A549 (cell line): ENCODE measurements around the gene PTGES2.

Experiments
- CHD2 ChIP-seq: fragments of 150-350 bp; IDR thresholded peaks from 2 replicates; pipeline ENCODE4 v1.6.1; 2014; ENCODE audit warnings: low read length; ENCODE audit not compliant: partially characterized antibody
- E2F6 ChIP-seq: IDR thresholded peaks from 2 replicates; pipeline ENCODE4 v1.6.1; 2012; ENCODE audit warnings: low read depth, borderline replicate concordance
- JUN ChIP-seq, 2 experiments: fragments of >200 bp; sonication (Bioruptor Twin); formaldehyde crosslinking; IDR thresholded peaks; 2 replicates in 1 of 2; 3 replicates in 1 of 2; pipeline ENCODE4 v1.6.1; 2016 to 2017
- KDM1A ChIP-seq: fragments of 200-600 bp; sonication (generic); IDR thresholded peaks from 2 replicates; pipeline ENCODE4 v1.6.1; 2016; ENCODE audit warnings: low read depth, mild to moderate bottlenecking
- RAD21 ChIP-seq, 2 experiments: fragments of >200 bp in 1 of 2; sonication (Bioruptor Twin) in 1 of 2; formaldehyde crosslinking in 1 of 2; IDR thresholded peaks in 1 of 2; conservative IDR thresholded peaks in 1 of 2; 2 replicates in 1 of 2; 3 replicates in 1 of 2; pipeline ENCODE4 v1.6.1; 2012 to 2018; ENCODE audit warnings: inconsistent platforms in 1 of 2
- SREBF2 ChIP-seq: fragments of 450-650 bp; IDR thresholded peaks from 2 replicates; pipeline ENCODE4 v1.6.1; 2014; ENCODE audit warnings: mild to moderate bottlenecking, moderate library complexity
- TP53 ChIP-seq: fragments of 250-450 bp; sonication (Bioruptor Pico); IDR thresholded peaks from 2 replicates; pipeline ENCODE4 v1.5.0; 2021; ENCODE audit warnings: mild to moderate bottlenecking, moderate library complexity
- TF ChIP-seq, protein P1 (sequence below): fragments of >200 bp; sonication (Bioruptor Twin); formaldehyde crosslinking; IDR thresholded peaks from 3 replicates; pipeline ENCODE4 v1.5.1; 2016
- TF ChIP-seq, protein P2 (sequence below): fragments of 450-650 bp; IDR thresholded peaks from 2 replicates; pipeline ENCODE4 v1.6.1; 2014; ENCODE audit warnings: antibody characterized with exemption
- TF ChIP-seq, protein P3 (sequence below): fragments of 250-450 bp; sonication (Bioruptor Pico); IDR thresholded peaks from 2 replicates; pipeline ENCODE4 v1.5.0; 2021; ENCODE audit warnings: mild to moderate bottlenecking, moderate library complexity, borderline replicate concordance

- no peak for TF ChIP-seq CHD2
- no peak for TF ChIP-seq SREBF2
- TF ChIP-seq, protein P1, sequence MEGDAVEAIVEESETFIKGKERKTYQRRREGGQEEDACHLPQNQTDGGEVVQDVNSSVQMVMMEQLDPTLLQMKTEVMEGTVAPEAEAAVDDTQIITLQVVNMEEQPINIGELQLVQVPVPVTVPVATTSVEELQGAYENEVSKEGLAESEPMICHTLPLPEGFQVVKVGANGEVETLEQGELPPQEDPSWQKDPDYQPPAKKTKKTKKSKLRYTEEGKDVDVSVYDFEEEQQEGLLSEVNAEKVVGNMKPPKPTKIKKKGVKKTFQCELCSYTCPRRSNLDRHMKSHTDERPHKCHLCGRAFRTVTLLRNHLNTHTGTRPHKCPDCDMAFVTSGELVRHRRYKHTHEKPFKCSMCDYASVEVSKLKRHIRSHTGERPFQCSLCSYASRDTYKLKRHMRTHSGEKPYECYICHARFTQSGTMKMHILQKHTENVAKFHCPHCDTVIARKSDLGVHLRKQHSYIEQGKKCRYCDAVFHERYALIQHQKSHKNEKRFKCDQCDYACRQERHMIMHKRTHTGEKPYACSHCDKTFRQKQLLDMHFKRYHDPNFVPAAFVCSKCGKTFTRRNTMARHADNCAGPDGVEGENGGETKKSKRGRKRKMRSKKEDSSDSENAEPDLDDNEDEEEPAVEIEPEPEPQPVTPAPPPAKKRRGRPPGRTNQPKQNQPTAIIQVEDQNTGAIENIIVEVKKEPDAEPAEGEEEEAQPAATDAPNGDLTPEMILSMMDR: no peak
- TF ChIP-seq, protein P2, sequence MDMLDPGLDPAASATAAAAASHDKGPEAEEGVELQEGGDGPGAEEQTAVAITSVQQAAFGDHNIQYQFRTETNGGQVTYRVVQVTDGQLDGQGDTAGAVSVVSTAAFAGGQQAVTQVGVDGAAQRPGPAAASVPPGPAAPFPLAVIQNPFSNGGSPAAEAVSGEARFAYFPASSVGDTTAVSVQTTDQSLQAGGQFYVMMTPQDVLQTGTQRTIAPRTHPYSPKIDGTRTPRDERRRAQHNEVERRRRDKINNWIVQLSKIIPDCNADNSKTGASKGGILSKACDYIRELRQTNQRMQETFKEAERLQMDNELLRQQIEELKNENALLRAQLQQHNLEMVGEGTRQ: no peak
- TF ChIP-seq TP53: no peak
- TF ChIP-seq, protein P3, sequence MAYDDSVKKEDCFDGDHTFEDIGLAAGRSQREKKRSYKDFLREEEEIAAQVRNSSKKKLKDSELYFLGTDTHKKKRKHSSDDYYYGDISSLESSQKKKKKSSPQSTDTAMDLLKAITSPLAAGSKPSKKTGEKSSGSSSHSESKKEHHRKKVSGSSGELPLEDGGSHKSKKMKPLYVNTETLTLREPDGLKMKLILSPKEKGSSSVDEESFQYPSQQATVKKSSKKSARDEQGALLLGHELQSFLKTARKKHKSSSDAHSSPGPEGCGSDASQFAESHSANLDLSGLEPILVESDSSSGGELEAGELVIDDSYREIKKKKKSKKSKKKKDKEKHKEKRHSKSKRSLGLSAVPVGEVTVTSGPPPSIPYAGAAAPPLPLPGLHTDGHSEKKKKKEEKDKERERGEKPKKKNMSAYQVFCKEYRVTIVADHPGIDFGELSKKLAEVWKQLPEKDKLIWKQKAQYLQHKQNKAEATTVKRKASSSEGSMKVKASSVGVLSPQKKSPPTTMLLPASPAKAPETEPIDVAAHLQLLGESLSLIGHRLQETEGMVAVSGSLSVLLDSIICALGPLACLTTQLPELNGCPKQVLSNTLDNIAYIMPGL (CRISPR knock-in tag): no peak
- TF ChIP-seq JUN (IDR thresholded peaks at IDR 0.05): no peak
- TF ChIP-seq E2F6: no peak
- TF ChIP-seq KDM1A: no peak
- no peak for TF ChIP-seq RAD21 (conservative IDR thresholded peaks at IDR 0.05 in 1 of 2, IDR thresholded peaks at IDR 0.05 in 1 of 2)
Observed at GRCh38 chr9:128116104-128117083, 11.1 kb downstream of the PTGES2 start.
